Astrocyte (in vitro differentiated cells and primary cell): Measurements from ENCODE around the gene NPC1L1. TPM values are rescaled to one million over a fixed set of nuclear protein-coding genes. Genes with fewer than 3 reads are reported as not detected.
"Not testable (repeated sequence)": the region's sequence is repeated elsewhere in the genome, so short reads cannot be mapped to it uniquely, and the experiment has no call there.

Experiments
- DNase-seq: peaks from one replicate; pipeline ENCODE4 v3.0.0-alpha.2; 2010; ENCODE audit warnings: low read depth
- FAIRE-seq: peaks from 2 replicates; lab custom pipeline; 2011; peaks lifted over from hg19 to GRCh38; lab: Jason Lieb, UNC
- H2AFZ ChIP-seq: 2 replicates; pipeline ENCODE4 v1.6.0; 2012; ENCODE audit warnings: low read depth, low read length, inconsistent platforms
- H3K27ac ChIP-seq: 2 replicates; pipeline ENCODE4 v1.5.1; 2011; ENCODE audit warnings: low read depth, low read length, inconsistent platforms
- H3K27me3 ChIP-seq: 2 replicates; pipeline ENCODE4 v1.6.0; 2011; ENCODE audit warnings: low read length, inconsistent platforms; ENCODE audit not compliant: insufficient read depth
- H3K36me3 ChIP-seq: 2 replicates; pipeline ENCODE4 v1.5.1; 2011; ENCODE audit warnings: low read length, inconsistent platforms; ENCODE audit not compliant: insufficient read depth
- H3K4me1 ChIP-seq: 2 replicates; pipeline ENCODE4 v1.5.1; 2011; ENCODE audit warnings: low read length, inconsistent platforms; ENCODE audit not compliant: insufficient read depth
- H3K4me2 ChIP-seq: 2 replicates; pipeline ENCODE4 v1.6.0; 2012; ENCODE audit warnings: low read length, inconsistent platforms
- H3K4me3 ChIP-seq: 2 replicates; pipeline ENCODE4 v1.5.1; 2011; ENCODE audit warnings: low read depth, mild to moderate bottlenecking, low read length, inconsistent platforms; ENCODE audit not compliant: insufficient read depth
- H3K79me2 ChIP-seq: 2 replicates; pipeline ENCODE4 v1.6.0; 2012; ENCODE audit warnings: mild to moderate bottlenecking, low read length, inconsistent platforms; ENCODE audit not compliant: insufficient read depth
- H3K9ac ChIP-seq: 2 replicates; pipeline ENCODE4 v1.6.0; 2012; ENCODE audit warnings: mild to moderate bottlenecking, low read length, inconsistent platforms
- H3K9me3 ChIP-seq: 2 replicates; pipeline ENCODE4 v1.5.1; 2012; ENCODE audit warnings: low read depth, mild to moderate bottlenecking, low read length, inconsistent platforms; ENCODE audit not compliant: insufficient read depth
- H4K20me1 ChIP-seq: 2 replicates; pipeline ENCODE4 v1.6.0; 2012; ENCODE audit warnings: low read length, inconsistent platforms; ENCODE audit not compliant: insufficient read depth
- H3K27ac Mint-ChIP-seq: one replicate; pipeline ENCODE4 v1.8.0; 2021; ENCODE audit warnings: mild to moderate bottlenecking, mixed read lengths; ENCODE audit not compliant: unreplicated experiment
- H3K27me3 Mint-ChIP-seq: one replicate; pipeline ENCODE4 v1.8.0; 2021; ENCODE audit warnings: low read depth, mixed read lengths; ENCODE audit not compliant: unreplicated experiment
- H3K36me3 Mint-ChIP-seq: one replicate; pipeline ENCODE4 v1.8.0; 2021; ENCODE audit warnings: low read depth, mixed read lengths; ENCODE audit not compliant: unreplicated experiment
- H3K4me1 Mint-ChIP-seq: one replicate; pipeline ENCODE4 v1.8.0; 2021; ENCODE audit warnings: low read depth, mixed read lengths; ENCODE audit not compliant: unreplicated experiment
- H3K4me3 Mint-ChIP-seq: one replicate; pipeline ENCODE4 v1.8.0; 2021; ENCODE audit warnings: mild to moderate bottlenecking, moderate library complexity, mixed read lengths; ENCODE audit not compliant: unreplicated experiment
- H3K9me3 Mint-ChIP-seq: one replicate; pipeline ENCODE4 v1.8.0; 2021; ENCODE audit warnings: mild to moderate bottlenecking, mixed read lengths; ENCODE audit not compliant: unreplicated experiment
- CTCF ChIP-seq: IDR thresholded peaks from 2 replicates; pipeline ENCODE4 v1.5.1; 2011; ENCODE audit warnings: low read depth, mild to moderate bottlenecking, inconsistent platforms, low read length, moderate library complexity; ENCODE audit not compliant: insufficient read depth
- EZH2 ChIP-seq: IDR thresholded peaks from 2 replicates; pipeline ENCODE4 v1.6.1; 2012; ENCODE audit warnings: mild to moderate bottlenecking, low read length, inconsistent platforms; ENCODE audit not compliant: insufficient read depth
- total RNA-seq: library from RNA; stranded (reverse); gene quantifications from 2 replicates; pipeline ENCODE4 v1.2.1, GENCODE V29; 2021

Gene NPC1L1
- total RNA-seq, 1 donor from 2014 or later = 0.07 TPM

- H3K27ac Mint-ChIP-seq = no peak overlapping the region
- no peak overlapping the region for H3K4me3 Mint-ChIP-seq
- Histone ChIP-seq H3K9ac (no peak overlapping the region), H3K4me3 (no peak overlapping the region), H3K4me2 (no peak overlapping the region), H3K27me3 (peaks cover 5% of the 10 kb centered on the region), H3K27ac (no peak overlapping the region), H3K79me2 (no peaks in the 10 kb centered on the region), H3K9me3 (no peaks in the 10 kb centered on the region), H3K36me3 (no peaks in the 10 kb centered on the region), H3K4me1 (no peaks in the 10 kb centered on the region), H2AFZ (no peak overlapping the region), H4K20me1 (no peaks in the 10 kb centered on the region)
- TF ChIP-seq EZH2 (no peak), CTCF (no peak)
- H3K36me3 Mint-ChIP-seq = no peaks in the 10 kb centered on the region
- peaks cover 10% of the 10 kb centered on the region for H3K9me3 Mint-ChIP-seq
- FAIRE-seq (no peak), DNase-seq (no peak)
- H3K27me3 Mint-ChIP-seq = peaks cover 5% of the 10 kb centered on the region
- no peaks in the 10 kb centered on the region for H3K4me1 Mint-ChIP-seq
Measured at GRCh38 chr7:44511236-44511635, 29.9 kb downstream of the NPC1L1 start.

DNA sequence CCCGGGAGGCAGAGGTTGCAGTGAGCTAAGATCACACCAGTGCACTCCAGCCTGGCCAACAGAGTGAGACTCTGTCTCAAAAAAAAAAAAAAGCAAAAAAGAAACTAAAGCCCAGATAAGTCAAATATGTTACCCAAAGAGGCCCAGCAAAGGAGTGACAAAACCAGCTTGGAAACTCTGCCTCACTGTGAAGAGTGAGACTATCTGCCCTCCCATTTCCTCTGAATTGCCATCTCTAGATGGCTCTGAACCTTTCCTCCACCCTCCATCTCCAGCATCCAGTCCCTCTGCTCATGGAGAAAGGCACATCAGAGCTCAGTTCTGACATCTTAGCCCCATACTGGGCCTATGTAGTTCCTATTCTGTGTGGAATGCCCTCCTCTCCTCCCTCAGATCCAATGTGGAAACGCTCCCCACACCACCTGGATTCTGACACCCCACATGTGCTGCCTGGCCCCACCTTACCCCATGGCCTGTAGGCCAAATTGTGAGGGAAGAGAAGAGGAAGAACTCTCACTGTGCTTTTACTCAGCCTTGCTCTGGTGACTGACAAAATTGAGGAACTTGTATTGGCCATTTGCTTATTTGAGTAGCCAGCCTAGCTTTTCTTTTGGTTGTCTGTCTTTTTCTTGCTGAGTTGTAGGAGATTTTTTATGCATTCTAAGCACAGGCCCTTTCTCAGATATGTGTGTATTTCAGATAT is 32.7 kb downstream of the NPC1L1 start:
- Histone ChIP-seq H3K27ac (no peak overlapping the region), H3K79me2 (no peaks in the 10 kb centered on the region), H3K4me3 (no peak overlapping the region), H3K36me3 (no peaks in the 10 kb centered on the region), H3K4me1 (no peaks in the 10 kb centered on the region), H2AFZ (no peak overlapping the region), H3K27me3 (peaks cover 5% of the 10 kb centered on the region), H3K9ac (no peak overlapping the region), H3K9me3 (no peaks in the 10 kb centered on the region), H4K20me1 (no peaks in the 10 kb centered on the region), H3K4me2 (no peak overlapping the region)
- TF ChIP-seq EZH2 (no peak), CTCF (no peak)
- no peak for DNase-seq
- Mint-ChIP-seq H3K27ac (no peak overlapping the region), H3K36me3 (no peaks in the 10 kb centered on the region), H3K9me3 (peaks cover 11% of the 10 kb centered on the region), H3K4me3 (no peak overlapping the region), H3K27me3 (peaks cover 11% of the 10 kb centered on the region), H3K4me1 (no peaks in the 10 kb centered on the region)
- no peak for FAIRE-seq

GRCh38 chr7:44506592-44507288 is 34.4 kb downstream of the NPC1L1 start:
- H3K9me3 Mint-ChIP-seq = peaks cover 11% of the 10 kb centered on the region
- H2AFZ ChIP-seq, H3K27me3 ChIP-seq, H3K36me3 ChIP-seq, DNase-seq, H3K79me2 ChIP-seq, H3K9me3 ChIP-seq, FAIRE-seq, H3K9ac ChIP-seq, H4K20me1 ChIP-seq, H3K4me1 ChIP-seq, H3K36me3 Mint-ChIP-seq, H3K4me2 ChIP-seq, H3K27ac Mint-ChIP-seq, H3K27ac ChIP-seq, H3K4me3 Mint-ChIP-seq, H3K4me1 Mint-ChIP-seq, H3K4me3 ChIP-seq: not testable (repeated sequence)
- H3K27me3 Mint-ChIP-seq = peaks cover 21% of the 10 kb centered on the region
